GM12872 (cell line): Measurements from ENCODE around the gene LMX1B.

ENCODE experiments used
- CTCF ChIP-seq: IDR thresholded peaks from 3 replicates; pipeline ENCODE4 v1.5.1; 2011; ENCODE audit warnings: low read depth, mild to moderate bottlenecking, low read length, moderate library complexity; ENCODE audit not compliant: insufficient read depth

Gene LMX1B

GRCh38 chr9:126745574-126746411, 132.1 kb downstream of the LMX1B start:
- no peak for TF ChIP-seq CTCF
